Uterus (tissue), 2 donors: ENCODE results near the gene GLCE.

Source experiments
- POLR2A ChIP-seq, 2 donors: fragments of 450-650 bp; IDR thresholded peaks; one replicate each; pipeline ENCODE4 v1.6.1; 2016; ENCODE audit warnings: antibody characterized with exemption in 2 of 2, mild to moderate bottlenecking in 1 of 2, moderate library complexity in 1 of 2
- TF ChIP-seq, protein P1 (sequence below), 4 experiments: fragments of 200-600 bp in 2 of 4; fragments of 450-650 bp in 2 of 4; sonication (generic) in 2 of 4; IDR thresholded peaks; one replicate each; pipeline ENCODE4 v1.5.1; 2016 to 2019; ENCODE audit warnings: antibody characterized with exemption in 4 of 4, mild to moderate bottlenecking in 2 of 4, moderate library complexity in 1 of 4

DNA sequence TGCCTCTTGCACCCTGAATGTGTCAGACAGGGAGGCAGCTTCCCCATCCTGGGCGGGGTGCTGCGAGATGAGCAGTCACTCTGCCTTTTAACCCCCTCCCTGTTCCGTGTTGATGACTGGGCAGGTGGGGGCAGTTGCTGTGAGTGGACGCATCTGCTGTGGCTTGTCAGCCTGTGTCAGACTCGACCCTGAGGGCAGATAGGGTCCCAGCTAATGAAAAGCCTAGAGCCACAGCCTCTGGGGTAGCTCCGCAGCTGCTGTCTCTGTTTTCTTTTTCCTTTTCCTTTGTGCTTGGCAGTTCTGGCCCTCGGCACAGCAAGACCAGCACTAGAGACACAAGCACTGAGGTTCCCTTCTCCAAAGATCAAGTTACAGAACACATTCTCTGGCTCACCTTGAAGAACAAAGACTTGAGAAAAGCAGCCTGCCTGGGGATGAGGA, 43.0 kb upstream of the GLCE start:
- TF ChIP-seq, protein P1, sequence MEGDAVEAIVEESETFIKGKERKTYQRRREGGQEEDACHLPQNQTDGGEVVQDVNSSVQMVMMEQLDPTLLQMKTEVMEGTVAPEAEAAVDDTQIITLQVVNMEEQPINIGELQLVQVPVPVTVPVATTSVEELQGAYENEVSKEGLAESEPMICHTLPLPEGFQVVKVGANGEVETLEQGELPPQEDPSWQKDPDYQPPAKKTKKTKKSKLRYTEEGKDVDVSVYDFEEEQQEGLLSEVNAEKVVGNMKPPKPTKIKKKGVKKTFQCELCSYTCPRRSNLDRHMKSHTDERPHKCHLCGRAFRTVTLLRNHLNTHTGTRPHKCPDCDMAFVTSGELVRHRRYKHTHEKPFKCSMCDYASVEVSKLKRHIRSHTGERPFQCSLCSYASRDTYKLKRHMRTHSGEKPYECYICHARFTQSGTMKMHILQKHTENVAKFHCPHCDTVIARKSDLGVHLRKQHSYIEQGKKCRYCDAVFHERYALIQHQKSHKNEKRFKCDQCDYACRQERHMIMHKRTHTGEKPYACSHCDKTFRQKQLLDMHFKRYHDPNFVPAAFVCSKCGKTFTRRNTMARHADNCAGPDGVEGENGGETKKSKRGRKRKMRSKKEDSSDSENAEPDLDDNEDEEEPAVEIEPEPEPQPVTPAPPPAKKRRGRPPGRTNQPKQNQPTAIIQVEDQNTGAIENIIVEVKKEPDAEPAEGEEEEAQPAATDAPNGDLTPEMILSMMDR (IDR thresholded peaks at IDR 0.05): no peak
- TF ChIP-seq POLR2A (IDR thresholded peaks at IDR 0.05): no peak
